GM23338 (cell line): ENCODE data around the gene WIPF3.

ENCODE experiments used
- EZH2phosphoT487 ChIP-seq: fragments of 200-600 bp; sonication (generic); IDR thresholded peaks from one replicate; pipeline ENCODE4 v1.8.1; 2018; ENCODE audit warnings: antibody characterized with exemption; ENCODE audit not compliant: unreplicated experiment
- NANOG ChIP-seq: IDR thresholded peaks from 2 replicates; pipeline ENCODE4 v1.6.1; 2016; ENCODE audit warnings: antibody characterized with exemption, borderline replicate concordance
- TF ChIP-seq, protein P1 (sequence below), 2 experiments: fragments of 200-600 bp in 1 of 2; sonication (generic) in 1 of 2; conservative IDR thresholded peaks; 2 replicates each; pipeline versions ENCODE4 v1.5.1 to v1.6.1; 2016 to 2017; ENCODE audit warnings: antibody characterized with exemption in 2 of 2, low read depth in 2 of 2, mild to moderate bottlenecking in 2 of 2, moderate library complexity in 1 of 2
- TF ChIP-seq, protein P2 (sequence below): IDR thresholded peaks from one replicate; pipeline ENCODE4 v1.6.1; 2018; ENCODE audit warnings: antibody characterized with exemption; ENCODE audit not compliant: unreplicated experiment

DNA sequence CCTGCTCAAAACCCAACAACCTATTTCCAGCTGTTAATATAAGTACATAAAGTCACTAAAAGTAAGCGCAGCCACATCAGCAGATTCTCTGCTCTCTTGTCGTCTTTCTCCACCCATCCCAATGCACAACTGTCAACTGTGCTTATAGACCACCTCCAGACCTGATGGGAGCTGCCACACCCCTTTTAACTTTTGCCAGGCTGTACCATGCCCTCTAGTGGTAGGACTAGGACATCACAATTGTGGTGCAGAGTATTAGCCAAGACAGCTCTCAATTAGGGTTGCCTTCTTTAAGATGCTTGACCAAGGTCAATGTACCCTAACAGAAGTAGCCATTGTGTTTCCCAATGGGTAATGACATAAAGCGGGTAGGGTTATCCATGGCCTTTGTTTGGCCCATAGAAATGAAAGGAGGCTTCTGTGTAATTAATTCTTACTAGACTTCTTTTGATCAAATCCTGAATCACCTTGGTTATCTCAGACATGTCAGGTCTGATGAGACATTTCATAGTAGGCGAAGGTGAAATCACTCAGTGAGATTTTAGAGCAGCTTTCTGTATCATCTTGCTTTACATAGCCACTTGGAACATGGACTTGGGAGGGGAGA lies 115.2 kb downstream of the WIPF3 start:
- TF ChIP-seq, protein P1, sequence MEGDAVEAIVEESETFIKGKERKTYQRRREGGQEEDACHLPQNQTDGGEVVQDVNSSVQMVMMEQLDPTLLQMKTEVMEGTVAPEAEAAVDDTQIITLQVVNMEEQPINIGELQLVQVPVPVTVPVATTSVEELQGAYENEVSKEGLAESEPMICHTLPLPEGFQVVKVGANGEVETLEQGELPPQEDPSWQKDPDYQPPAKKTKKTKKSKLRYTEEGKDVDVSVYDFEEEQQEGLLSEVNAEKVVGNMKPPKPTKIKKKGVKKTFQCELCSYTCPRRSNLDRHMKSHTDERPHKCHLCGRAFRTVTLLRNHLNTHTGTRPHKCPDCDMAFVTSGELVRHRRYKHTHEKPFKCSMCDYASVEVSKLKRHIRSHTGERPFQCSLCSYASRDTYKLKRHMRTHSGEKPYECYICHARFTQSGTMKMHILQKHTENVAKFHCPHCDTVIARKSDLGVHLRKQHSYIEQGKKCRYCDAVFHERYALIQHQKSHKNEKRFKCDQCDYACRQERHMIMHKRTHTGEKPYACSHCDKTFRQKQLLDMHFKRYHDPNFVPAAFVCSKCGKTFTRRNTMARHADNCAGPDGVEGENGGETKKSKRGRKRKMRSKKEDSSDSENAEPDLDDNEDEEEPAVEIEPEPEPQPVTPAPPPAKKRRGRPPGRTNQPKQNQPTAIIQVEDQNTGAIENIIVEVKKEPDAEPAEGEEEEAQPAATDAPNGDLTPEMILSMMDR (conservative IDR thresholded peaks at IDR 0.05; ENCODE audit: low read depth in 2 of 2): peak; percentile 97 to 99
- TF ChIP-seq EZH2phosphoT487: no peak
- TF ChIP-seq NANOG: no peak
- TF ChIP-seq, protein P2, sequence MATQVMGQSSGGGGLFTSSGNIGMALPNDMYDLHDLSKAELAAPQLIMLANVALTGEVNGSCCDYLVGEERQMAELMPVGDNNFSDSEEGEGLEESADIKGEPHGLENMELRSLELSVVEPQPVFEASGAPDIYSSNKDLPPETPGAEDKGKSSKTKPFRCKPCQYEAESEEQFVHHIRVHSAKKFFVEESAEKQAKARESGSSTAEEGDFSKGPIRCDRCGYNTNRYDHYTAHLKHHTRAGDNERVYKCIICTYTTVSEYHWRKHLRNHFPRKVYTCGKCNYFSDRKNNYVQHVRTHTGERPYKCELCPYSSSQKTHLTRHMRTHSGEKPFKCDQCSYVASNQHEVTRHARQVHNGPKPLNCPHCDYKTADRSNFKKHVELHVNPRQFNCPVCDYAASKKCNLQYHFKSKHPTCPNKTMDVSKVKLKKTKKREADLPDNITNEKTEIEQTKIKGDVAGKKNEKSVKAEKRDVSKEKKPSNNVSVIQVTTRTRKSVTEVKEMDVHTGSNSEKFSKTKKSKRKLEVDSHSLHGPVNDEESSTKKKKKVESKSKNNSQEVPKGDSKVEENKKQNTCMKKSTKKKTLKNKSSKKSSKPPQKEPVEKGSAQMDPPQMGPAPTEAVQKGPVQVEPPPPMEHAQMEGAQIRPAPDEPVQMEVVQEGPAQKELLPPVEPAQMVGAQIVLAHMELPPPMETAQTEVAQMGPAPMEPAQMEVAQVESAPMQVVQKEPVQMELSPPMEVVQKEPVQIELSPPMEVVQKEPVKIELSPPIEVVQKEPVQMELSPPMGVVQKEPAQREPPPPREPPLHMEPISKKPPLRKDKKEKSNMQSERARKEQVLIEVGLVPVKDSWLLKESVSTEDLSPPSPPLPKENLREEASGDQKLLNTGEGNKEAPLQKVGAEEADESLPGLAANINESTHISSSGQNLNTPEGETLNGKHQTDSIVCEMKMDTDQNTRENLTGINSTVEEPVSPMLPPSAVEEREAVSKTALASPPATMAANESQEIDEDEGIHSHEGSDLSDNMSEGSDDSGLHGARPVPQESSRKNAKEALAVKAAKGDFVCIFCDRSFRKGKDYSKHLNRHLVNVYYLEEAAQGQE: no peak
